HepG2 (cell line): ENCODE data around the gene INHBC. TPM values are rescaled to one million over a fixed set of nuclear protein-coding genes. Genes with fewer than 3 reads are reported as not detected.
A peak's percentile ranks its signal among the peaks of the same experiment; 100 is the strongest.

Experiments
- FOXJ3 ChIP-seq: sonication (generic); formaldehyde crosslinking; IDR thresholded peaks from 2 replicates; pipeline ENCODE4 v1.4.0; 2020; ENCODE audit warnings: missing genetic modification reagents, mild to moderate bottlenecking, borderline replicate concordance
- HOXA3 ChIP-seq: sonication (generic); formaldehyde crosslinking; IDR thresholded peaks from 2 replicates; pipeline ENCODE4 v1.5.0; 2020; ENCODE audit warnings: missing genetic modification reagents
- KLF16 ChIP-seq, 2 experiments: sonication (generic) in 1 of 2; formaldehyde crosslinking in 1 of 2; IDR thresholded peaks; 2 replicates each; pipeline versions ENCODE4 v1.6.1 to v1.8.0; 2016 to 2023; ENCODE audit warnings: missing genetic modification reagents in 2 of 2, missing compliant biosample characterization in 1 of 2
- SALL2 ChIP-seq: sonication (generic); formaldehyde crosslinking; IDR thresholded peaks from 2 replicates; pipeline ENCODE4 v1.8.1; 2023; ENCODE audit warnings: mild to moderate bottlenecking, missing genetic modification reagents, inconsistent platforms
- ZNF253 ChIP-seq: sonication (generic); formaldehyde crosslinking; IDR thresholded peaks from 2 replicates; pipeline ENCODE4 v1.8.0; 2022; ENCODE audit warnings: mild to moderate bottlenecking, missing genetic modification reagents, borderline replicate concordance
- ZNF331 ChIP-seq: sonication (generic); formaldehyde crosslinking; IDR thresholded peaks from 2 replicates; pipeline ENCODE4 v1.4.0; 2020; ENCODE audit warnings: missing genetic modification reagents
- ZNF879 ChIP-seq: sonication (generic); formaldehyde crosslinking; IDR thresholded peaks from 2 replicates; pipeline ENCODE4 v1.8.1; 2023; ENCODE audit warnings: missing genetic modification reagents
- polyA plus RNA-seq, 8 experiments: library from polyadenylated mRNA; depleted of rRNA in 3 of 8; stranded (reverse) in 7 of 8; unstranded in 1 of 8; fragments of >200 nt; fragmentation: Illumina TruSeq in 4 of 8; extraction: Trizol in 4 of 8; gene quantifications; 2 replicates each; pipeline versions ENCODE4 v1.2.1 to v1.2.3, GENCODE V29; 2011 to 2016; ENCODE audit warnings: low read depth in 4 of 8, missing spikeins in 1 of 8, mixed read lengths in 1 of 8; ENCODE audit not compliant: insufficient read depth in 1 of 8
- total RNA-seq, 5 experiments: library from RNA; depleted of rRNA; stranded (reverse); fragments of >200 nt; fragmentation: Illumina TruSeq; extraction: Trizol; gene quantifications; 2 replicates each; pipeline ENCODE4 v1.2.3, GENCODE V29; 2016; ENCODE audit warnings: low read depth in 1 of 5
- TF ChIP-seq, protein P1 (sequence below): sonication (generic); formaldehyde crosslinking; IDR thresholded peaks from 2 replicates; pipeline ENCODE4 v1.4.0; 2020; ENCODE audit warnings: mild to moderate bottlenecking, missing genetic modification reagents
- TF ChIP-seq, protein P2 (sequence below): IDR thresholded peaks from 2 replicates; pipeline ENCODE4 v1.4.0; 2020; ENCODE audit warnings: mild to moderate bottlenecking, missing genetic modification reagents
- TF ChIP-seq, protein P3 (sequence below): sonication (generic); formaldehyde crosslinking; IDR thresholded peaks from 2 replicates; pipeline ENCODE4 v1.5.1; 2020; ENCODE audit warnings: missing genetic modification reagents, mild to moderate bottlenecking, borderline replicate concordance
- TF ChIP-seq, protein P4 (sequence below): sonication (generic); formaldehyde crosslinking; conservative IDR thresholded peaks from 2 replicates; pipeline ENCODE4 v1.4.0; 2020; ENCODE audit warnings: missing genetic modification reagents
- TF ChIP-seq, protein P5 (sequence below): IDR thresholded peaks from 2 replicates; pipeline ENCODE4 v1.6.1; 2018; ENCODE audit warnings: missing genetic modification reagents, mild to moderate bottlenecking, missing compliant biosample characterization

The INHBC gene
- total and polyA plus RNA-seq, 2 of the 13 experiments (the other 11 are each of a cell fraction or from before 2014, with no cell fraction given): 1.8 to 13.8 TPM

DNA sequence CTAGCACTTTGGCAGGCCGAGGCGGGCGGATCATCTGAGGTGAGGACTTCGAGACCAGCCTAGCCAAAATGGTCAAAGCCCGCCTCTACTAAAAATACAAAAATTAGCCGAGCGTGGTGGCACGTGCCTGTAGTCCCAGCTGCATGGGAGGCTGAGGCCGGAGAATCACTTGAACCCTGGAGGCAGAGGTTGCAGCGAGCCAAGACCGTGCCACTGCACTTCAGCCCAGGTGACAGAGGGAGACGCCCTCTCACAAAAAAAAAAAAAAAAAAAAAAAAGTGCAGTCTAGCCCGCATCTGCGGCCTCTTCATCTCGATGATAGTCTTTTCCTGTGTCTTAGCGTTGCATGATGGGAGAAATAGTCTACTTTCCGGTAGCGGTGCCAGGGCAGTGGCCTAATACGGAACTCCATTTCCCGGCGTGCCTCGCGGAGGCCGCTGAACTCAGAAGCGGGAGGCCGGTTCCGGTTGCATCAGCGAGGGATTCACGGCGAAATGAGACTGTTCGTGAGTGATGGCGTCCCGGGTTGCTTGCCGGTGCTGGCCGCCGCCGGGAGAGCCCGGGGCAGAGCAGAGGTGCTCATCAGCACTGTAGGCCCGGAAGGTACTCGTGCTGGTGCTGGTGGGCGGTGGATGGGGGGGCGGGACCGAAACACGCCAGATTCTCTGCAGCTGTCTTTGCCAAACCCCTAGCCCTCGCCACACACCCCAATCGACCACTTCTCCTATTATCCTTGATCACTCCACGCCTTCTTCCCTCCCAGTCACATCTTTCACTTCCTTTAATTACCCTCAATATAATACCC, 53.2 kb downstream of the INHBC start, which contains the start of gene MARS1 (continued):
- TF ChIP-seq KLF16 (CRISPR knock-in tag; IDR thresholded peaks at IDR 0.05) (peak in 1 of 2 experiments; percentile 61; a peak in 1 of 4 replicates), HOXA3 (CRISPR knock-in tag) (peak; percentile 83), SALL2 (no peak; the same call in 1 of the 2 replicates), FOXJ3 (CRISPR knock-in tag) (no peak; the same call in 1 of the 2 replicates), ZNF879 (no peak), ZNF253 (CRISPR knock-in tag) (no peak), ZNF331 (CRISPR knock-in tag) (no peak)
- TF ChIP-seq, protein P1, sequence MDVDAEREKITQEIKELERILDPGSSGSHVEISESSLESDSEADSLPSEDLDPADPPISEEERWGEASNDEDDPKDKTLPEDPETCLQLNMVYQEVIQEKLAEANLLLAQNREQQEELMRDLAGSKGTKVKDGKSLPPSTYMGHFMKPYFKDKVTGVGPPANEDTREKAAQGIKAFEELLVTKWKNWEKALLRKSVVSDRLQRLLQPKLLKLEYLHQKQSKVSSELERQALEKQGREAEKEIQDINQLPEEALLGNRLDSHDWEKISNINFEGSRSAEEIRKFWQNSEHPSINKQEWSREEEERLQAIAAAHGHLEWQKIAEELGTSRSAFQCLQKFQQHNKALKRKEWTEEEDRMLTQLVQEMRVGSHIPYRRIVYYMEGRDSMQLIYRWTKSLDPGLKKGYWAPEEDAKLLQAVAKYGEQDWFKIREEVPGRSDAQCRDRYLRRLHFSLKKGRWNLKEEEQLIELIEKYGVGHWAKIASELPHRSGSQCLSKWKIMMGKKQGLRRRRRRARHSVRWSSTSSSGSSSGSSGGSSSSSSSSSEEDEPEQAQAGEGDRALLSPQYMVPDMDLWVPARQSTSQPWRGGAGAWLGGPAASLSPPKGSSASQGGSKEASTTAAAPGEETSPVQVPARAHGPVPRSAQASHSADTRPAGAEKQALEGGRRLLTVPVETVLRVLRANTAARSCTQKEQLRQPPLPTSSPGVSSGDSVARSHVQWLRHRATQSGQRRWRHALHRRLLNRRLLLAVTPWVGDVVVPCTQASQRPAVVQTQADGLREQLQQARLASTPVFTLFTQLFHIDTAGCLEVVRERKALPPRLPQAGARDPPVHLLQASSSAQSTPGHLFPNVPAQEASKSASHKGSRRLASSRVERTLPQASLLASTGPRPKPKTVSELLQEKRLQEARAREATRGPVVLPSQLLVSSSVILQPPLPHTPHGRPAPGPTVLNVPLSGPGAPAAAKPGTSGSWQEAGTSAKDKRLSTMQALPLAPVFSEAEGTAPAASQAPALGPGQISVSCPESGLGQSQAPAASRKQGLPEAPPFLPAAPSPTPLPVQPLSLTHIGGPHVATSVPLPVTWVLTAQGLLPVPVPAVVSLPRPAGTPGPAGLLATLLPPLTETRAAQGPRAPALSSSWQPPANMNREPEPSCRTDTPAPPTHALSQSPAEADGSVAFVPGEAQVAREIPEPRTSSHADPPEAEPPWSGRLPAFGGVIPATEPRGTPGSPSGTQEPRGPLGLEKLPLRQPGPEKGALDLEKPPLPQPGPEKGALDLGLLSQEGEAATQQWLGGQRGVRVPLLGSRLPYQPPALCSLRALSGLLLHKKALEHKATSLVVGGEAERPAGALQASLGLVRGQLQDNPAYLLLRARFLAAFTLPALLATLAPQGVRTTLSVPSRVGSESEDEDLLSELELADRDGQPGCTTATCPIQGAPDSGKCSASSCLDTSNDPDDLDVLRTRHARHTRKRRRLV (CRISPR knock-in tag): no peak
- TF ChIP-seq, protein P2, sequence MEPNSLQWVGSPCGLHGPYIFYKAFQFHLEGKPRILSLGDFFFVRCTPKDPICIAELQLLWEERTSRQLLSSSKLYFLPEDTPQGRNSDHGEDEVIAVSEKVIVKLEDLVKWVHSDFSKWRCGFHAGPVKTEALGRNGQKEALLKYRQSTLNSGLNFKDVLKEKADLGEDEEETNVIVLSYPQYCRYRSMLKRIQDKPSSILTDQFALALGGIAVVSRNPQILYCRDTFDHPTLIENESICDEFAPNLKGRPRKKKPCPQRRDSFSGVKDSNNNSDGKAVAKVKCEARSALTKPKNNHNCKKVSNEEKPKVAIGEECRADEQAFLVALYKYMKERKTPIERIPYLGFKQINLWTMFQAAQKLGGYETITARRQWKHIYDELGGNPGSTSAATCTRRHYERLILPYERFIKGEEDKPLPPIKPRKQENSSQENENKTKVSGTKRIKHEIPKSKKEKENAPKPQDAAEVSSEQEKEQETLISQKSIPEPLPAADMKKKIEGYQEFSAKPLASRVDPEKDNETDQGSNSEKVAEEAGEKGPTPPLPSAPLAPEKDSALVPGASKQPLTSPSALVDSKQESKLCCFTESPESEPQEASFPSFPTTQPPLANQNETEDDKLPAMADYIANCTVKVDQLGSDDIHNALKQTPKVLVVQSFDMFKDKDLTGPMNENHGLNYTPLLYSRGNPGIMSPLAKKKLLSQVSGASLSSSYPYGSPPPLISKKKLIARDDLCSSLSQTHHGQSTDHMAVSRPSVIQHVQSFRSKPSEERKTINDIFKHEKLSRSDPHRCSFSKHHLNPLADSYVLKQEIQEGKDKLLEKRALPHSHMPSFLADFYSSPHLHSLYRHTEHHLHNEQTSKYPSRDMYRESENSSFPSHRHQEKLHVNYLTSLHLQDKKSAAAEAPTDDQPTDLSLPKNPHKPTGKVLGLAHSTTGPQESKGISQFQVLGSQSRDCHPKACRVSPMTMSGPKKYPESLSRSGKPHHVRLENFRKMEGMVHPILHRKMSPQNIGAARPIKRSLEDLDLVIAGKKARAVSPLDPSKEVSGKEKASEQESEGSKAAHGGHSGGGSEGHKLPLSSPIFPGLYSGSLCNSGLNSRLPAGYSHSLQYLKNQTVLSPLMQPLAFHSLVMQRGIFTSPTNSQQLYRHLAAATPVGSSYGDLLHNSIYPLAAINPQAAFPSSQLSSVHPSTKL (CRISPR knock-in tag): no peak
- TF ChIP-seq, protein P3, sequence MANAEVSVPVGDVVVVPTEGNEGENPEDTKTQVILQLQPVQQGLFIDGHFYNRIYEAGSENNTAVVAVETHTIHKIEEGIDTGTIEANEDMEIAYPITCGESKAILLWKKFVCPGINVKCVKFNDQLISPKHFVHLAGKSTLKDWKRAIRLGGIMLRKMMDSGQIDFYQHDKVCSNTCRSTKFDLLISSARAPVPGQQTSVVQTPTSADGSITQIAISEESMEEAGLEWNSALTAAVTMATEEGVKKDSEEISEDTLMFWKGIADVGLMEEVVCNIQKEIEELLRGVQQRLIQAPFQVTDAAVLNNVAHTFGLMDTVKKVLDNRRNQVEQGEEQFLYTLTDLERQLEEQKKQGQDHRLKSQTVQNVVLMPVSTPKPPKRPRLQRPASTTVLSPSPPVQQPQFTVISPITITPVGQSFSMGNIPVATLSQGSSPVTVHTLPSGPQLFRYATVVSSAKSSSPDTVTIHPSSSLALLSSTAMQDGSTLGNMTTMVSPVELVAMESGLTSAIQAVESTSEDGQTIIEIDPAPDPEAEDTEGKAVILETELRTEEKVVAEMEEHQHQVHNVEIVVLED (CRISPR knock-in tag): peak; percentile 79
- TF ChIP-seq, protein P4, sequence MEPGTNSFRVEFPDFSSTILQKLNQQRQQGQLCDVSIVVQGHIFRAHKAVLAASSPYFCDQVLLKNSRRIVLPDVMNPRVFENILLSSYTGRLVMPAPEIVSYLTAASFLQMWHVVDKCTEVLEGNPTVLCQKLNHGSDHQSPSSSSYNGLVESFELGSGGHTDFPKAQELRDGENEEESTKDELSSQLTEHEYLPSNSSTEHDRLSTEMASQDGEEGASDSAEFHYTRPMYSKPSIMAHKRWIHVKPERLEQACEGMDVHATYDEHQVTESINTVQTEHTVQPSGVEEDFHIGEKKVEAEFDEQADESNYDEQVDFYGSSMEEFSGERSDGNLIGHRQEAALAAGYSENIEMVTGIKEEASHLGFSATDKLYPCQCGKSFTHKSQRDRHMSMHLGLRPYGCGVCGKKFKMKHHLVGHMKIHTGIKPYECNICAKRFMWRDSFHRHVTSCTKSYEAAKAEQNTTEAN (CRISPR knock-in tag): no peak
- TF ChIP-seq, protein P5, sequence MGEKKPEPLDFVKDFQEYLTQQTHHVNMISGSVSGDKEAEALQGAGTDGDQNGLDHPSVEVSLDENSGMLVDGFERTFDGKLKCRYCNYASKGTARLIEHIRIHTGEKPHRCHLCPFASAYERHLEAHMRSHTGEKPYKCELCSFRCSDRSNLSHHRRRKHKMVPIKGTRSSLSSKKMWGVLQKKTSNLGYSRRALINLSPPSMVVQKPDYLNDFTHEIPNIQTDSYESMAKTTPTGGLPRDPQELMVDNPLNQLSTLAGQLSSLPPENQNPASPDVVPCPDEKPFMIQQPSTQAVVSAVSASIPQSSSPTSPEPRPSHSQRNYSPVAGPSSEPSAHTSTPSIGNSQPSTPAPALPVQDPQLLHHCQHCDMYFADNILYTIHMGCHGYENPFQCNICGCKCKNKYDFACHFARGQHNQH (CRISPR knock-in tag): peak; percentile 76
